Hindlimb muscle (tissue), 1 donor: ENCODE data around the gene CPEB2. TPM values are rescaled to one million over a fixed set of nuclear protein-coding genes. Genes with fewer than 3 reads are reported as not detected.

Experiments used
- DNase-seq: peaks from one replicate; pipeline ENCODE4 v3.0.0-alpha.2; 2013
- polyA plus RNA-seq: library from polyadenylated mRNA; unstranded; fragments of 120-200 nt; gene quantifications from one replicate; pipeline ENCODE4 v1.2.1, GENCODE V29; 2013; ENCODE audit not compliant: insufficient read length

The CPEB2 gene
- 5.8 TPM for polyA plus RNA-seq

DNA sequence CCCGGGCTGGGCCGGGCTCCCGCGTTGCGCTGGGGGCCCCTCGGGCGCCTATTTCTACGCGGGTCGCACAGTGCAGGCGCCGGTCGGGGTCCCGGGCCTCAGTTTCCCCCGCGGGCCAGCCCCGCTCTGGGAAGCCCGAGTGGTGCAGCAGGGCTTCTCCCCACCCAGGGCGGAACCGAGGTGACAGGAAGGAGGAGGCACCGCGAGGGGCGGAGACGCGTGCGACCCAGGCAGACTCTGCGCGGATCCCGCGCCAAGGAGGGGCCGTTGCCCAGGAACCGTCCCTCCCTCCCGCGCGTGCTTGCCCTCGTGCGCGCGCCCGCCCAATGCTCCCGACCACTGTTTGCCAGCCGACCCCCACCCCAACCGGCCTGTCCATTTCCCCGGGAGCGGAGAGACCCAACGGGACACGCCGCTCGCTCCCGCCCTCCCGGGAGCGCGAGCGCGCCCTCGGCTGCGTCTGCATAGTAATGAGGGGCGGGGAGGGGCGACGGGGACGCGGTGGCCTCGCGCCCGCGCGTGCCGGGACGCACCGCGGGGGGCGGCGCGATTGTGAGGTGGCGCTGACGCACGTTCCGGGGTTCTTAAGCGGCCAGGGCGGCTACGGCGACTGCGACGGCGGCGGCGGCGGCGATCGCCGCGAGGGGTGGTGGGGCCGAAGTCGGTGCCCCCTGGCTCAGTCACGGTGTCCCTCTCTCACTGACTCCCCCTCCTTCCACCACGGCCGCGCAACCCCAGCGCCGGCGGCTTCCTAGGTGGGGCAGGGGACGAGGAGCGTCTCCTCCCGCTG lies at the start of gene CPEB2:
Gene CPEB2 (plus strand): TSS at position 613 of the 790 bp plus-strand sequence. CDS start 193 bp downstream, outside the sequence.
- DNase-seq, result peak; percentile 95

DNA sequence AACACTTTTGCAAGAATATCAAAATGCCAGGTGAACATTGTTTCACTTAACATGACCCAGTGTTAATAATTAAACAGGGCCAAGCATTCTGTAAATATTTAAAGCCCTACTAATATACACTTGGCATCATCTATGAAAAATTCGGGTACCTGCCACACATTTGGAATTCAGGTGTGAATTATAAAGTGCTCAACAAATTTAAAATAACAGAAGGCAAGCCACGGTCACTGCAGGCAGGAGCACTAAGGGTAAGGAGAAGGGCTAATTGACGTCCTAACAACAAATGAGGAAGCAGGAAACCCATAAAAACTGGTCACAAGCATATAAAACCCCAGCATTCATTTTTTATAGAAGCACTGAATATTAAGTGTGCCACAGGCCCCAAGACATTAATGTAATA lies 43.8 kb upstream of the CPEB2 start:
- DNase-seq, result no peak

DNA sequence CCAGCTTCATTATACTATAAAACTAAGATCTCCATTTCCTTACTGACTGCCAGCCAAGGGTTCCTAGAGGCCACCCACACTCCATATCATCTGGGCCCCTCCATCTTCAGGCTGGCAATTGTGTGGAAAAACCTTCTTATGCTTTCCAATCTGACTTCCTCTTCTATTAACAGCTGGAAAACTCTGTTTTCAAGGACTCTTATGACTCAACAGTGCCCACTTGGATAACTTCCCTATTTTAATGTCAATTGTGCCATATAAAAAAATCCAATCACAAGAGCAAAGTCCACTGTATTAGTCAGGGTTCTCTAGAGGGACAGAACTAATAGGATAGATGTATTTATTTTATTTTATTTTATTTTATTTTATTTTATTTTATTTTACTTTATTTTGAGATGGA lies 41.0 kb upstream of the CPEB2 start:
- no peak for DNase-seq

DNA sequence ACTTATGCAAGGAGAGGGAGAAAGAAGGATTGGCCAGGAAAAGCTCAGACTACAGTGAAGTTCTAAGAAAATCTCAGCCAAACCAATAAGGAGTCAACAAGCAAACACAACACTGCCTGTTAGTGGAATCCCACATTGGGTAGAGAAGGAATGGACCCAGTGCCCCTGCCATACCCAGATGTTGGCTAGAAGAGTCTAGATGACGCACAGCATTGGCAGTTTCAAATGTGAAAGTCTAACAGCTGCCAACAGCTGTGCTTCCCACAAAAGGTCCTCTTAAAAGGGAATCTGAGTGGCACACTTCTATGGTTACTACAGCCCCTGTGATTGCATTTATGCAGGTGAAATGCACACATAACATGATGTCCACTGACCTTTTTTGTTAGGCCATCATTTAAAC lies 37.2 kb upstream of the CPEB2 start:
- no peak for DNase-seq

DNA sequence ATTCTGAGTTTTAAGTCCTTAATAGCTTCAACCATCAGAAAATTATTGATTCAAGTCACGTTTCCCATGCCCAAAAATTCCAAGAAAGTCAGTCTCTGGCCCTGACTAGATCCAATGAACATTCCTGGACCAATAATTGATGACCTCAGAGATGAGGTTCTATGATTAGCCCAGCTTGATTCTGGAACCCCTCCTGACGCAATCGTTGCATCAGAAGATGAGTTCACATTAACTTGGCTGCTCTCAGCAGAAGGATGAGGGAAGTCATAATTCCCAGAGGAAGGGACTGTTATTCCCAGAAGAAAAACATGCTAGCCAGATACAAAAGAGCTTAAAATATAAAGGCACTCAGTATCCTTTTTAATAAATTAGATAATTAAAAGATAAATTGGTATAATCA lies 34.3 kb upstream of the CPEB2 start:
- no peak for DNase-seq

DNA sequence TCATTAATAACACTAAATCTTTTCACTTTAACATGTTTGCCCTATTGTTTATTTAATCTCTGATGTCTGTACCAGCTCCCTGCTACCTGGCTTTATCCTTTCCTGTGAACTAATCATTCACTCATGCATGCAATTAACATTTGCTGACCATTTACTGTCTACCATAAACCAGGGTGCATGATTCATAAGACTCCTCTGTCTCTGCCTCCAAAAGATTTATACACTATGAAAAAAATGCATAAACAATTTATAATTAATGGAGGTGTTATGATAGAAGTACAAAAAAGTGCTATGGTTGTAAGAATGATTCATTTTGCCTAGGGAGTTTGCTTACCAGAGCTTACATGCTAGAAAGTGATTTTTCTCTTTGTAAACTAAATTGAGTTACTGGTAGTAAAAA lies 24.5 kb upstream of the CPEB2 start:
- no peak for DNase-seq

DNA sequence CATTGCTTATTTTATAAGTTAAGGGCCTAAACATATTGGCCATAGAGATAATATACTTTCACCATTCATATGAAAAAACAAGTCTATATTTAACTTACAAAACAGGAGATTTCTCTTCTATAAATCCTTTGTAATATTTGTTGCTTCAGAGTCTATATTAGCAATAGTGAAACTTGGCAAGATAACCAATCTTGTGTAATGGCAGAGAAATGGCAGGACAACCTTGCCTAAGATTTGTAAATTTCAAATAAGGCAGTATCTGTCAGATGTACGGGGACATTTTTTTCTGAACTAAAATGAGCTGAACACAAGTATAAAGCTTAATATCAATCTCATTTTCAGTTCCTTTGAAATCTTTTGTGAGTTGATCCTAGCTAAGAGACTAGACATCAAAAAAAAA lies 17.8 kb upstream of the CPEB2 start:
- no peak for DNase-seq

DNA sequence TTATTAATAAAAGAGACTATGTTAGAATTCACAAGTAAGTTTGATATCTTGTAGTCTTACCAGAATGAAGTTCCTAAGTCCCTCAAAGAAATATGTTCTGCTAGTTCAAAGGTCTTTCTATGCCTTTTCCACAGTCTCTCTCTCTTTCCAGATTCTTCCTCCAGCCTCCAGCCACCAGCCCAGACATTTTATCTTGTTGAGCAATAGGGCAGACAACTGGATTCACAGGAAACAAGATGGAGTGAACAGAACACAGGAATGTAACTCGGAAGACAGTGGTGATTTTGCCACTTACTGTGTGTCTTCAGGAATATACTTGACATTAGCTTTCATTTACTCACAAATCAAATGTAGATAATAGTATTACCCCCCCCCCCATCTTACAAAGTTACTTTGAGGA lies 17.1 kb upstream of the CPEB2 start:
- no peak for DNase-seq

DNA sequence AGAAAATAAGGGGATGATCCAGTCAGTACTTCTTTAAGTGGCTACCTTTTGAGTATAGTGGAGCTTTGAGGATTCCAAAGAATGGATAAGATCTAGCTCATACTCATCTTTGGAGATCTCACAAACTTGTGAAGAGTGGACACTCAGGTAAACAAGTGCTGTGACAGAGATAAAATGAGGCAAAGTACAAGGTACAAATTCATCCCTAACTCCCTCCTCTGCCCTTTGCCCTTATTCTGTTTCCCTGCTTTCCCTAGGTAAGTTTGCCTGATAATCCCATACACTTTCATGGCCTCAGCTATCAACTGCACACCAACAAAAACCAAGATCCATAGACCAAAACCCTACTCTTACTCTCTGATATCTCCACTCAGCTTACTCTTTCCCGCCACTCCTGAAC lies 16.4 kb upstream of the CPEB2 start:
- no peak for DNase-seq

DNA sequence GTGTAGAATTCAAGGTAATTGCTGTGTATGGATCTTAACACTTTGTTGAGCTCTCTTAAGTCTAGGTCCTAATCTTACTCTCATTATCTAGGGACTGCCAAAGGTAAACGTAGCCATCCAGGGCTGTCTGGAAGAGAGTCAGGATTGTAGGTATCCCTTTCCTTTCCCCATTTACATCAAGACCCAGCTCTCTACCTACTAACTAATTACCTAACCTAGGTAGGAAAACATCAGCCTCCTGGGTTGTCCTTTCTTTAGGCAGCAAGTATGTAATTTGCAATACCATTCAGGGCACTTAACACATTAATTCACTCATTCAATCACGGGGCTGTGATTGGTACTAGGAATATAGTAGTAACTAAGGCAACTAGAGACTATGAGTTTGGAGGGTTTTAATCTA lies 15.2 kb upstream of the CPEB2 start:
- DNase-seq, result no peak

DNA sequence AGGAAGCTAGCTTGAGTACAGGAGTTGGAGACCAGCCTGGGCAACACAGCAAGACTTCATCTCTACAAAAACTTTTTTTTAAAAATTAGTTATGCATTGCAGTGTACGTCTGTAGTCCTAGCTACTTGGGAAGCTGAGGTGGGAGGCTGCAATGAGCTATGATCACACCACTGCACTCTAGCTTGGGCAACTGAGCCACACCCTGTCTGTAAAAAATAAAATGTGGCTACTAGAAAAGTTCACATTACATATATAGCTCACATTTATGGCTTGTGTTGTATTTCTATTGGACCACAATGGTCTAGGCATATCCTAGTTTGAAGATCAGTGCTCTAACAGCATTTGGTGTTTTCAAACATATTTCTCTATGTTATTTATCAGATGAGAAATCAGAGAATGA lies 11.8 kb upstream of the CPEB2 start:
- no peak for DNase-seq

DNA sequence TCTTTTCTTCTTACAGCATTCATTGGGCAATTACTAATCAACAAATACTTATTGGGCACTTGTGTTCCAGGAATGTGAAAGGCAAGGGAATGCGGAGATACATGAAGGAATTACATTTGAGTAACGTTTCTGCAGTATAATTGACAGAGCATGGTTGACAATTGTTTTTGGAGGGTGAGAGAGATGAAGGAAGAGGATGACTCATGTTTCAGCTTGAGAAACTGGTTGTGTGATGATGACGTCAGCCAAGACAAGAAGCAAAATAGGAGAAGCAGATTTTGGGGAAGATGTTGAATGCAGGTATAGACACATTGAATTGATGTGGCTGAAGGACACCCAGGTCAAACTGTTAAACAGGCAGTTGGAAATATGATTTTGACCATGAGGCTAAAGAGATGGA lies 8.0 kb upstream of the CPEB2 start:
- DNase-seq, result no peak

DNA sequence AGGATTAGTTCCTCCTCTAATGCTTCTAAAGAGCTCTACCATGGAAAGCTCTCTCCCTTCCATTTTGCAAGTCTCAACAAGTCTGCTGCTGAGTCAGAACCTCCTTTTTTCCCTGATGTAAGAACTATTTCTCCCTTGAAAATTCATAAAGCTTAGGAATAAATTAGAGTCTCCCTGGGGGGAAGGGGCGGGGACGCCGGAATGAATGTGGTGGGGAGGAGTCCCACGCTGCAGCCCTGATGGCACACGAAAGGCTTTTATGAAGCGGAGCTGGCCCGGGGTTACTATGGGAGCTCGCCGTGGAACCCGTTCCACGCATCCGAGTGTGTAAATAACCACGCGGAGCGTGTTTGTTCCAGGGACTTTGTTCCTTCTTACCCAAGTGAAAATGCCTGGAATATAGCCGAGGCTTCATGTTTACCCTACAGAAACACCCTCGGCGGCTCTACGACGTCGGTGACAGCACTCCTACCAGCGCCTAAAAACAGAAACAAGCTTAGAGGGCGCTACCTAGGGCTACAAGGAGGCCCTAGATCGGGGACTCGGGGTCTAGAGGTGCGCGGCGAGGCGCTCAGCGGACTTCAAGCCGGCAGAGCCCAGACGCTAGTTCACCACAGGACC lies 923 bp upstream of the CPEB2 start:
- DNase-seq, result peak; percentile 55

DNA sequence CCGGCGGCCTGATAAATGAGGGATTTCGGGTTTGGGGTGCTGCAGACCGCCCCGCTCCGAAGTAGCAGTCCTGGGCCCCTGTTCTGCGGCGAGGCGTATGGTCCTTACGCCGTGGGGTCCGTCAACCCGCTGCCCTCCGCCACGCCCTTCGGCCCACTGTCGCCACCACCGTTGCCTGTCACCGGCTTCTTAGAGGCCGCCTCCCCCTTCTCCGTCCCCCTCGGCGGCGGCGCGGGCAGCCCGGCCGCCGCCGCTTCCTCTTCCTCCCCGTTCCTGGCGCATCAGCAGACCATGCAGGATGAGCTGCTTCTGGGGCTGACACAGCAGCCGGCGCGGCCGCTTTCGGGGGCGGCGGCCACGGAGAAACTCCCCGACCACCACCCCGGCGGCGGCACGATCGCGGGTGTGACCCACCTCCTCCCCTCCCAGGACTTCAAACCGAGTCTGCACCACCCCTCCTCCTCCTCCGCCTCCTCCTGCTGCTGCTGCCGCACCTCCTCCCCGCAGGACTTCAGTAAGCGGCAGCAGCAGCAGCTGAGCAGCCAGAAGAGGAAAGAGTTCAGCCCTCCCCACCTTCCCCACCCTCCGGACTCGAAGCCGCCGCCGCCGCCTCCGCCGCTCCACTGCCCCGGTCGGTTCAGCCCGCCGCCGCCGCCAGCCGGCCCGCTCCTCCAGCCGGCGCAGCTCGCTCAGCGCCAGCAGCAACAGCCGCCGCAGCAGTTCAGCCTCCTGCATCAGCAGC lies 549 bp downstream of the CPEB2 start:
- DNase-seq, result peak; percentile 69

DNA sequence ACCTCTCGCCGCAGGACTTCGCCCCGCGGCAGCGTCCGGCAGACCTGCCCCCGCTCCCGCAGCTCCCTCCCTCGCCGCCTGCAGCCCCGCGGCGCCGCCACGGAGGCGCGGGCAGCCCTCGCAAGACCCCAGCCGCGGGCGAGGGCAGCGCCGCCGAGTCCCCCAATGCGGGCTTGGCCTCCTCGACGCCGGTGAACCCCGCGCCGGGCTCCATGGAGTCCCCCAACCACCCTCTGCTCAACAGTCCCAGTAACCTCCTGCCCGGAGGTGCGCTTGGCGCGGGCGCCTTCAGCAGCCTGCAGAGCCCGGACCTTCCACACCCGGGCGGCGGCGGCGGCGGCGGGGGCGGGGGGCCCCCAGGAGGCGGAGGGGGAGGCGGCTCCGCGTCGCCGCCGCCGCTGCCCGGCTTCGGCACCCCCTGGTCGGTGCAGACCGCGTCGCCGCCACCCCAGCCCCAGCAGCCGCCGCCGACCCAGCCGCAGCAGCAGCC lies 1.2 kb downstream of the CPEB2 start:
- DNase-seq, result peak; percentile 51

DNA sequence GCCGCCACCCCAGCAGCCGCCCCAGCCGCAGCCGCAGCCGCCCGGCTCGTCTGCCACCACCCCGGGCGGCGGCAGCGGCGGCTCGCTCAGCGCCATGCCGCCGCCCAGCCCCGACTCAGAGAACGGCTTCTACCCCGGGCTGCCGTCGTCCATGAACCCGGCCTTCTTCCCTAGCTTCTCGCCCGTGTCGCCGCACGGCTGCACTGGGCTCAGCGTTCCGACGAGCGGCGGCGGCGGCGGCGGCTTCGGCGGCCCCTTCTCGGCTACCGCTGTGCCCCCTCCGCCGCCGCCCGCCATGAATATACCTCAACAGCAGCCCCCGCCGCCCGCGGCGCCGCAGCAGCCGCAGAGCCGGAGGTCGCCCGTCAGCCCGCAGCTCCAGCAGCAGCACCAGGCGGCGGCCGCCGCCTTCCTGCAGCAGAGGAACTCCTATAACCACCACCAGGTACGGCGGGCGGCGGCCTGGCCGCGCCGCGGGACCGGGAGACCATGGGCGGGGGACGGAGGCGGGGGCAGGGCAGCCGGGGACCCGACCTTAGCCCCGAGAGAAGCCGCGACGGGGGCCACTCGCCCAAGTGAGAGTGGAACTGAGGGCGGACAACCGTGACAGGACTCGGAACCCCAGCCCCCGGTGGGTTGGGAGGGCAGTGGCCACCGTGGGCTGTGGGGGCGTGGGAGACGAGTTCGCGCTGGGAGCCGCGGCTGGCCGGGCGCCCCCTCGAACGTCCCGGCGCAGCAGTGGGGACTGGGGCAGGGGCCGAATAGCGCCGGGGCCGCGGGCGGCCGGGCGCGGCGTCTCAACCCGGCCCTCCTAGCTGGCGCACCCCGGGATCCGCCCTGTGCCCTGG lies 1.8 kb downstream of the CPEB2 start:
- peak; percentile 13 for DNase-seq

DNA sequence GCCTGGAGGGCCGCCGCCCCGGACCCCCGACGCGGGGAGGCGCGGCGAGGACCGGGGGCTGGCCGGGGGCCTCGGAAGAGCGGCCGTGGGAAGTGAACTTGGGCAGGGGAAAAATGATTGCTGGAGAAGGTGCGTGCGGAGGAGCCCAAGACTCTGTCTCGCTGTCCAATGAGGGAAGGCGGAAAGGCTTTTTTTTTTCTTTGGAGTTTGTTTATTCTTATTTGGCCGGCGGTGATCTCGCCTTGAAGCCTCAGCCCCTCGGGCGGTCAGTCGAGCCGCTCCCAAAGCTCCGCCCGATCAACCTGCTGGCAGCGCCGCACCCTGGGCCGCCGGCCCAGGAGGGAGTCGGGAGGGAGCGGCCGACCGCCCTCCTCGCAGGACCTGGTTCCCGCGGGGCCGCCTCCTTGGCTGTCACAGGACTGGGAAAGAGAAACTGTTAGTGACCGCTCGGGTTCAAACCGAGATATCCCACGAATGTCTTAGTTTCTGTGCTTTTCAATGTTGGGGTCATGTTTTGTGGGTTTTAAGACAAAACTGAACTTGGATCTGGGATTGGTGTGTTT lies 2.5 kb downstream of the CPEB2 start:
- peak; percentile 56 for DNase-seq

DNA sequence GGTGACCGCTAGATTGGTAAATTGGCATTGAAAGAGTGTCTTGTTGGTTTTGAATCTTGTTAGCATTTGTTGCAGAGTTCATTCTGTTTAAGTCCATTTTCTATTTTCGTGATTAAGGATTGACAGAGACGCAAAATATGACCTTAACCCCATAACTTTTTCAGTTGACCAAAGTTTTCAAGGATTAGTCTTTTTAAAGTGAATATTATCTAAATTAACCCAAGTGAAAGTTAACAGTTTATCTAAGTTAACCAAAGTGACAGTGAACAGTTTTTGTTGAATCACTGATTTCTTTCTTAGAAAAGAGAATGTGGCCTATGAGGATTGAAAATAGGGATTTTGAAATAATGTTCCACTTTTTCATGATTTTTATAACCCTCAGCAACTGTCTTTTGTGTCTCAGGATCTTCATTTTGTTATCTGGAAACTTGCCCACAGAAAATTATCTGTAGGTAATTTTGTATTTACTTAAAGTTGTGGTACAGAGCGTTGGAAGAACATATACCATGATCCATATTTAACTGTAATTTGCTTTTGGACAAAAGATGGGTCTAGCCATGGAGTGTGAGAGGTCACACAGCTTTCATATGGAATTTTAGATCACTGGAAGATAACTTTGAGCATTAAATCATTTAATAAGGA lies 3.3 kb downstream of the CPEB2 start:
- no peak for DNase-seq

DNA sequence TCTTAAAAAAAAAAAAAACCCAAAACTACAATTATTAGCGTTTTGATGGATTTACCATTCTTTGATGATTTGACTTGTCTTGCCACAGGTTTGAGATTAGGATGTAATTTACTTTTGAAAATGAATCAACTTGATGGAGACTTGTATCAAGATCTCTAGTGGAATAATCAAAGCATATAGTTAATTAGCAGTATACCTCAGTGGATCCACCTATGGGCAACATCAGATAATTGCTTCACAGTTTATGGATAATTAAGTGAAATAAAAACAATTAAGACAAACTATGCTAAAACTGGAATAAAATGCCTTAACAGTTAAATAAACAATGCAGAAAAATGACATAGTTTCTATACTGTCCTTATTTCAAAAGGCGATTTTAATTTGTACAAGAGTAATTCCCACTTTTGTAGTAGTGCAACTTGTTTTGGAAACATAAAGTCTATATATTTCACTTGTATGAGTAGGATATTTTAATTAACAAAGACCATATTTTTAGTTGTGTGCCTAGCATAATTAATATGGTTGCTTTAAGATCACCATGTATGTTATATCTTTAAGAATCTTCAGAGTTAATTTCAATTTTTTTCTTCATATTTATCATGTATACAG lies 4.2 kb downstream of the CPEB2 start:
- no peak for DNase-seq

DNA sequence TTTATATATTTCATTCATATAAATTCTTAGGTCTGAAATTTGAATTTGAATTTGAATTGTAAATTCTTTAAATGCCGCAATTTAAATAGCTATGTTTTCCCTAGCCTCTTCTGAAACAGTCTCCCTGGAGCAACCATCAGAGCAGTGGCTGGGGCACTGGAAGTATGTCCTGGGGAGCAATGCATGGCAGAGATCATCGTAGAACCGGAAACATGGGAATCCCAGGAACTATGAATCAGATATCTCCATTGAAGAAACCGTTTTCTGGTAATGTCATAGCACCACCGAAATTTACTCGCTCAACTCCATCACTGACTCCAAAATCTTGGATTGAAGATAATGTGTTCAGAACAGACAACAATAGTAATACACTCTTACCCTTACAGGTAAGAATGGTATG lies 4.9 kb downstream of the CPEB2 start:
- DNase-seq, result no peak

DNA sequence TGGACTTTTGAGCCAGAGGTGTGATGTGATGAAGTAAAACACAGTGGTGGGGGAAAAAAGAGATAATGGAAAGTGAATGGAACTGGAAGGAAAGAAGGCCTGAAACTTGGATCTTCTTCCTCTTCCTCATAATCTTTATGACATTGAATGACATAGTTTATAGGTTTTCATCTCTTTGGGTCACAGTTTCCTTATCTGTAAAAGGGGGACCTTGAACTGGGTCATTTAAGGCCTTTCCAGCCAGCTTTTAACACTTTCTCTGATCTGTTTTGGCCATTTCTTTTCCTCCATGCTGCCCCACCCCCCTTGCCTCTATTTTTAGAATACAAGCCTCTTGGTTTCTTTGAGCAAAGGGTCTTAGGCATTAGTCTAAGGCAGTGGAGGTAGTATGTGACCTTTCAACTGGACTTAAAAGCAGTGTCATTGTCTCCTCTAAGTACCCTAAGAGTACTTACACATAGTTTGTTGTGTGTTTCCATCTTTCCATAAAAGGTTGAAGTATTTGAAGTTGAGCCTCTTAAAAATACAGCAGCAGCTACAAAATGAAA lies 7.8 kb downstream of the CPEB2 start:
- no peak for DNase-seq
